ENCODE measurements around the gene RANBP3.

GRCh38 chr19:5996102-5996501 is 18.2 kb upstream of the RANBP3 start:
- TF ChIP-seq CTCF (IDR thresholded peaks at IDR 0.05; ENCODE audit: low read length) (no peak), EZH2 (IDR thresholded peaks at IDR 0.05; ENCODE audit: borderline replicate concordance, low read length) (no peak)
